Keratinocyte (primary cell): ENCODE results near the gene HSDL2.

Experiments
- CTCF ChIP-seq, 3 experiments: IDR thresholded peaks in 1 of 3; conservative IDR thresholded peaks in 1 of 3; optimal IDR thresholded peaks in 1 of 3; 2 replicates in 2 of 3; 3 replicates in 1 of 3; pipeline versions ENCODE3 to v1.5.1; 2011; ENCODE audit warnings: low read length in 3 of 3, mild to moderate bottlenecking in 3 of 3, moderate library complexity in 2 of 3, control low read depth in 1 of 3, inconsistent platforms in 1 of 3; ENCODE audit not compliant: insufficient read depth in 2 of 3; ENCODE audit errors: extremely low read depth in 1 of 3
- EZH2 ChIP-seq: IDR thresholded peaks from one replicate; pipeline ENCODE4 v1.6.1; 2012; ENCODE audit warnings: inconsistent platforms, mild to moderate bottlenecking, low read length, moderate library complexity

DNA sequence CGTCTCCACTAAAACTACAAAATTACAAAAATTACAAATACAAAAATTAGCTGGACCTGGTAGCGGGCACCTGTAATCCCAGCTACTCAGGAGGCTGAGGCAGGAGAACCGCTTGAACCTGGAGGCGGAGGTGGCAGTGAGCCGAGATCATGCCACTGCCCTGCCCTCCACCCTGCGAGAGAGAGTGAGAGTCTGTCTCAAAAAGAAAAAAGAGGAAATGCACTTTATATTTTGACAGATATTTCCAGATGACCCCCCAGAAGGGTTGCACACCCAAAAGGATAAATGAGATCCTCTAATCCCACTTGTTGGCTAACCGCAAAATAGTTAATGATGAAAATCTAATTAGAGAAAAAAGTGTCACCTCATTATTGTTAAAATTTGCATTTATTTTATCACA is 2.2 kb downstream of the HSDL2 start:
- TF ChIP-seq CTCF (optimal IDR thresholded peaks at IDR 0.05 in 1 of 3, IDR thresholded peaks at IDR 0.05 in 1 of 3, conservative IDR thresholded peaks at IDR 0.05 in 1 of 3; ENCODE audit: extremely low read depth in 1 of 3, insufficient read depth in 2 of 3, low read length in 3 of 3) (no peak), EZH2 (no peak)
